ENCODE measurements around the gene ANKMY1.

The ANKMY1 gene

GRCh38 chr2:240467149-240467642, 90.6 kb downstream of the ANKMY1 start:
- Histone ChIP-seq H3K4me1 (ENCODE audit: control insufficient read depth, insufficient read depth, low read length) (no peaks in the 10 kb centered on the region), H3K4me3 (ENCODE audit: low read depth, low read length) (no peak overlapping the region), H3K27ac (ENCODE audit: extremely low read depth, low read depth, low read length) (no peak overlapping the region), H3K36me3 (ENCODE audit: control insufficient read depth in 2 of 2, insufficient read depth in 1 of 2, low read length in 2 of 2) (peaks cover 0 to 30% of the 10 kb centered on the region in 2 experiments; a peak in 1 of 3 replicates), H3K9me3 (ENCODE audit: control insufficient read depth, insufficient read depth, low read depth, low read length) (no peaks in the 10 kb centered on the region)
- CTCF ChIA-PET = no interaction called here
- POLR2A ChIA-PET = no interaction called here
- TF ChIP-seq ZNF529 (tag by site-specific recombination; IDR thresholded peaks at IDR 0.05; ENCODE audit: insufficient replicate concordance) = no peak
- no peak for TF ChIP-seq BCL6B (tag by site-specific recombination; IDR thresholded peaks at IDR 0.05)
- no peak for TF ChIP-seq PRDM10 (tag by site-specific recombination; IDR thresholded peaks at IDR 0.05)
- no peak for TF ChIP-seq ZBTB20 (tag by site-specific recombination; IDR thresholded peaks at IDR 0.05)
- no peak for TF ChIP-seq ZNF629 (tag by site-specific recombination; IDR thresholded peaks at IDR 0.05)
- no peak for TF ChIP-seq ZNF596 (tag by site-specific recombination; IDR thresholded peaks at IDR 0.05)
- no peak for TF ChIP-seq ZNF311 (tag by site-specific recombination; IDR thresholded peaks at IDR 0.05; ENCODE audit: borderline replicate concordance)
- TF ChIP-seq ZNF138 (tag by site-specific recombination; IDR thresholded peaks at IDR 0.05; ENCODE audit: borderline replicate concordance) = no peak
- TF ChIP-seq HOXC10 (CRISPR knock-in tag; IDR thresholded peaks at IDR 0.05) = no peak
- TF ChIP-seq ZNF518A (tag by site-specific recombination; conservative IDR thresholded peaks at IDR 0.05; ENCODE audit: low read depth) = no peak
- TF ChIP-seq ZSCAN5A (tag by site-specific recombination; IDR thresholded peaks at IDR 0.05) = no peak
- TF ChIP-seq RBAK (tag by site-specific recombination; IDR thresholded peaks at IDR 0.05) = no peak
- no peak for TF ChIP-seq ZNF768 (tag by site-specific recombination; IDR thresholded peaks at IDR 0.05)
- no peak for TF ChIP-seq ZNF660 (tag by site-specific recombination; IDR thresholded peaks at IDR 0.05)
- TF ChIP-seq ZNF146 (tag by site-specific recombination; IDR thresholded peaks at IDR 0.05) = no peak
- no peak for TF ChIP-seq MZF1 (tag by site-specific recombination; IDR thresholded peaks at IDR 0.05; ENCODE audit: borderline replicate concordance)
- no peak for TF ChIP-seq ZFP41 (tag by site-specific recombination; IDR thresholded peaks at IDR 0.05; ENCODE audit: borderline replicate concordance)

Measured in HEK293 (cell line).